ENCODE results near the gene FAM98C.
"Not testable (repeated sequence)": the region's sequence is repeated elsewhere in the genome, so short reads cannot be mapped to it uniquely, and the experiment has no call there.

The FAM98C gene

GRCh38 chr19:38404858-38405257 lies 2.0 kb downstream of the FAM98C start:
- H3K4me3 ChIP-seq (replicated peaks; ENCODE audit: low read depth, low read length) = no peak overlapping the region
- TF ChIP-seq CTCF (IDR thresholded peaks at IDR 0.05; ENCODE audit: low read depth, low read length, missing control alignments) = no peak

GRCh38 chr19:38405276-38405675 lies 2.4 kb downstream of the FAM98C start:
- TF ChIP-seq CTCF (IDR thresholded peaks at IDR 0.05; ENCODE audit: low read depth, low read length, missing control alignments) = no peak
- DNase-seq (ENCODE audit: extremely low read depth, low read depth) = no peak
- no peak overlapping the region for H3K4me3 ChIP-seq (replicated peaks; ENCODE audit: low read depth, low read length)

More at GRCh38 chr19:38404858-38405257, 2.0 kb downstream of the FAM98C start:
- DNase-seq (ENCODE audit: extremely low read depth, low read depth) = no peak

- H3K4me3 ChIP-seq (replicated peaks; ENCODE audit: low read depth, low read length) = no peak overlapping the region
- no peak for DNase-seq (ENCODE audit: extremely low read depth, low read depth)
- no peak for TF ChIP-seq CTCF (IDR thresholded peaks at IDR 0.05; ENCODE audit: low read depth, low read length, missing control alignments)
Measured at GRCh38 chr19:38409631-38410133, 6.8 kb downstream of the FAM98C start.

- DNase-seq (ENCODE audit: extremely low read depth, low read depth); H3K4me3 ChIP-seq (replicated peaks; ENCODE audit: low read depth, low read length): not testable (repeated sequence)
Measured at GRCh38 chr19:38410407-38410806, 7.5 kb downstream of the FAM98C start.

GRCh38 chr19:38411041-38411712 lies 8.3 kb downstream of the FAM98C start:
- no peak overlapping the region for H3K4me3 ChIP-seq (replicated peaks; ENCODE audit: low read depth, low read length)
- no peak for DNase-seq (ENCODE audit: extremely low read depth, low read depth)
- TF ChIP-seq CTCF (IDR thresholded peaks at IDR 0.05; ENCODE audit: low read depth, low read length, missing control alignments) = no peak

- not testable (repeated sequence) for H3K4me3 ChIP-seq (replicated peaks; ENCODE audit: low read depth, low read length); DNase-seq (ENCODE audit: extremely low read depth, low read depth)
Measured at GRCh38 chr19:38411898-38412297, 9.0 kb downstream of the FAM98C start.

- DNase-seq (ENCODE audit: extremely low read depth, low read depth) = no peak
- H3K4me3 ChIP-seq (replicated peaks; ENCODE audit: low read depth, low read length) = no peak overlapping the region
- TF ChIP-seq CTCF (IDR thresholded peaks at IDR 0.05; ENCODE audit: low read depth, low read length, missing control alignments) = no peak
Measured at GRCh38 chr19:38412491-38412890, 9.6 kb downstream of the FAM98C start.

GRCh38 chr19:38412961-38413360 lies 10.1 kb downstream of the FAM98C start:
- no peak overlapping the region for H3K4me3 ChIP-seq (replicated peaks; ENCODE audit: low read depth, low read length)
- TF ChIP-seq CTCF (IDR thresholded peaks at IDR 0.05; ENCODE audit: low read depth, low read length, missing control alignments) = no peak
- DNase-seq (ENCODE audit: extremely low read depth, low read depth) = no peak

Measured in HFF-Myc (cell line).